Right atrium auricular region (tissue), 2 donors: ENCODE results near the gene FBLIM1. TPM values are rescaled to one million over a fixed set of nuclear protein-coding genes. Genes with fewer than 3 reads are reported as not detected.
A peak's percentile ranks its signal among the peaks of the same experiment; 100 is the strongest.

Experiments
- DNase-seq: peaks from one replicate; pipeline ENCODE4 v3.0.0-alpha.2; 2019; ENCODE audit warnings: low spot score
- H3K27ac ChIP-seq, 2 donors: fragments of 200-600 bp; sonication (generic); 1 replicate in 1 of 2; 2 replicates in 1 of 2; pipeline ENCODE4 v1.5.1; 2016 to 2019
- H3K27me3 ChIP-seq, 2 donors: fragments of 200-600 bp; sonication (generic); one replicate each; pipeline versions ENCODE4 v1.5.1 to v1.6.0; 2017 to 2019
- H3K36me3 ChIP-seq: fragments of 200-600 bp; sonication (generic); one replicate; pipeline ENCODE4 v1.5.1; 2016
- H3K4me1 ChIP-seq, 2 donors: fragments of 200-600 bp; sonication (generic); one replicate each; pipeline versions ENCODE4 v1.5.1 to v1.6.0; 2017 to 2019
- H3K4me3 ChIP-seq, 2 donors: fragments of 200-600 bp; sonication (generic); 1 replicate in 1 of 2; 2 replicates in 1 of 2; pipeline ENCODE4 v1.5.1; 2017 to 2019; ENCODE audit warnings: mild to moderate bottlenecking in 1 of 2, moderate library complexity in 1 of 2
- H3K9me3 ChIP-seq, 2 donors: fragments of 200-600 bp; sonication (generic); one replicate each; pipeline ENCODE4 v1.5.1; 2019
- CTCF ChIP-seq, 2 donors: fragments of 200-600 bp; sonication (generic); IDR thresholded peaks; one replicate each; pipeline ENCODE4 v1.5.1; 2019; ENCODE audit warnings: antibody characterized with exemption in 2 of 2
- total RNA-seq, 2 donors: library from RNA; depleted of rRNA; stranded (reverse); fragments of >200 nt; gene quantifications; one replicate each; pipeline ENCODE4 v1.1.0, GENCODE V29; 2016

The FBLIM1 gene
- 100 to 1,000 TPM in 1 of 2 donors, 10 to 100 TPM in 1; 66.6 to 124 TPM for total RNA-seq

GRCh38 chr1:15758343-15758931 lies at the start of gene FBLIM1:
Gene FBLIM1 (plus strand): TSS chr1:15758795. CDS start chr1:15764984, 6,189 bp downstream.
- peaks cover 0 to 68% of the 10 kb centered on the region in 2 donors for H3K4me1 ChIP-seq
- no peaks in the 10 kb centered on the region for H3K9me3 ChIP-seq
- H3K36me3 ChIP-seq = no peaks in the 10 kb centered on the region
- no peak for TF ChIP-seq CTCF (IDR thresholded peaks at IDR 0.05)
- H3K27me3 ChIP-seq = no peaks in the 10 kb centered on the region
- peak within 1 kb of the TSS; percentile 79 to 81 for H3K4me3 ChIP-seq
- no peak for DNase-seq
- H3K27ac ChIP-seq = peak within 1 kb of the TSS; percentile 86 to 91

- Histone ChIP-seq H3K27me3 (no peaks in the 10 kb centered on the region), H3K4me3 (no peak overlapping the region), H3K4me1 (peaks cover 0 to 65% of the 10 kb centered on the region in 2 donors), H3K9me3 (no peaks in the 10 kb centered on the region), H3K36me3 (no peaks in the 10 kb centered on the region), H3K27ac (no peak overlapping the region)
- no peak for TF ChIP-seq CTCF (IDR thresholded peaks at IDR 0.05)
- DNase-seq = no peak
These were observed 49.4 kb upstream of the FBLIM1 start for GRCh38 chr1:15709226-15709625.

GRCh38 chr1:15712168-15712567 lies 46.4 kb upstream of the FBLIM1 start:
- no peaks in the 10 kb centered on the region for H3K27me3 ChIP-seq
- TF ChIP-seq CTCF (IDR thresholded peaks at IDR 0.05) = no peak
- H3K36me3 ChIP-seq = peaks cover 11% of the 10 kb centered on the region
- peaks cover 0 to 65% of the 10 kb centered on the region in 2 donors for H3K4me1 ChIP-seq
- H3K27ac ChIP-seq = no peak overlapping the region
- no peaks in the 10 kb centered on the region for H3K9me3 ChIP-seq
- no peak overlapping the region for H3K4me3 ChIP-seq
- no peak for DNase-seq

GRCh38 chr1:15714406-15715136 lies 44.0 kb upstream of the FBLIM1 start:
- Histone ChIP-seq H3K4me3 (no peak overlapping the region), H3K9me3 (no peaks in the 10 kb centered on the region), H3K4me1 (peaks cover 0 to 74% of the 10 kb centered on the region in 2 donors), H3K27me3 (no peaks in the 10 kb centered on the region), H3K36me3 (peaks cover 35% of the 10 kb centered on the region), H3K27ac (peak overlapping the region; percentile 74 to 82)
- no peak for DNase-seq
- TF ChIP-seq CTCF (IDR thresholded peaks at IDR 0.05) = no peak

- Histone ChIP-seq H3K27ac (peak overlapping the region; percentile 57 to 74), H3K36me3 (peaks cover 60% of the 10 kb centered on the region)
These were observed 41.0 kb upstream of the FBLIM1 start for GRCh38 chr1:15717418-15718125.

More at GRCh38 chr1:15717418-15718125, 41.0 kb upstream of the FBLIM1 start:
- Histone ChIP-seq H3K9me3 (no peaks in the 10 kb centered on the region), H3K4me3 (no peak overlapping the region), H3K27me3 (no peaks in the 10 kb centered on the region), H3K4me1 (peaks cover 0 to 74% of the 10 kb centered on the region in 2 donors)
- no peak for TF ChIP-seq CTCF (IDR thresholded peaks at IDR 0.05)
- DNase-seq = no peak
